ENCODE measurements around the gene MAGED2.

GRCh38 chrX:54826598-54826997 is 19.1 kb downstream of the MAGED2 start:
- TF ChIP-seq CREB1 (IDR thresholded peaks at IDR 0.05; ENCODE audit: low read depth) (no peak), NFIC (IDR thresholded peaks at IDR 0.05) (no peak)
